ENCODE results near the gene YPEL2.

The YPEL2 gene

DNA sequence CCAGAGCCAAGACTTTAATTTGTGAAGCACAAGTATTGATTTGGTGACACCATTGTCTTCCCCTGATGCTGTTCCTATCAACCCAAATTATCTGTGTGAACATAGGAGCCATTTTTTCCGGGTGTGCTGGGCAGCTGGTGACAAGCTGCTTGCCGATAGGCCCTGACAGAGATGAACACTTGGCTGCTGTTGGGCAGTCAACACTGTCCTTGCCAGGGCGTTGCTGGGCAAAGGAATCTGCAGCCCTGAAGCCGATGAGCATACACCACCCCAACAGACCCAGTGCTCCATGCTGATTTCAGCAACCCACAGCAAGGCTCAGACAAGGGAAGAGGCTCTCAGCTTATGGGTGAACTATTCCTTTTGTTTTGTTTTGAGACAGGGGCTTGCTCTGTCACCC lies 105.4 kb downstream of the YPEL2 start:
- WGBS = 93% methylated on average over 4 of the region's 4 CpGs
- Histone ChIP-seq H3K9me3 (ENCODE audit: insufficient read depth, low read depth, low read length) (no peaks in the 10 kb centered on the region), H3K36me3 (ENCODE audit: insufficient read depth, low read length) (no peaks in the 10 kb centered on the region), H3K27ac (ENCODE audit: low read depth, low read length) (no peak overlapping the region), H3K27me3 (ENCODE audit: insufficient read depth, low read length) (no peaks in the 10 kb centered on the region), H3K9ac (ENCODE audit: low read depth, low read length) (no peak overlapping the region), H3K4me1 (ENCODE audit: insufficient read depth, low read length) (peaks cover 6% of the 10 kb centered on the region; the same call in 1 of the 2 replicates), H3K4me3 (ENCODE audit: low read length) (no peak overlapping the region)

DNA sequence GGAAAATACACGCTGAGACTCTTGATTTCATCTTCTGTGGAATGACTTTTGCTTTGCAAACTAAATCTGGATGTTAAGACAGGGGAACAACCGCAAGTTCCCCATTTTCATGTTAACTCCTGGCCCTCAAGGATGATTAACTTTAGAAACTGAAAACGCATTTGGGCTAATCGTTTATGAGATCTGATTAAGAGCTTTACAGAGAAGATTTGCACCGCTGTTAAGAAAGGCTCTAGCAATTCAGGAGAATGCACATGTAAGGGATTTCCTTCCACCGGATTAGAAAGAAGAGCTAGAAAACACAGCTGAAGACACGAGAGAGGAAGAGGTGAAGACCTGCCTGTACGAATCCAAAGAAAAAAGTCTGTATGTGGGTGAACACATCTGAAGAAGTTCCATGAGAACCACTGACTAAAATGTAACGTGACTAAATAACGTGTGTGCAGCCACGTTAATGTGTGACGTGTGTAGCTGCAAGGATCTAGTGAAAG lies 106.4 kb downstream of the YPEL2 start:
- Histone ChIP-seq H3K9ac (ENCODE audit: low read depth, low read length) (no peak overlapping the region), H3K4me1 (ENCODE audit: insufficient read depth, low read length) (peaks cover 6% of the 10 kb centered on the region; the same call in 1 of the 2 replicates), H3K27me3 (ENCODE audit: insufficient read depth, low read length) (no peaks in the 10 kb centered on the region), H3K27ac (ENCODE audit: low read depth, low read length) (no peak overlapping the region), H3K36me3 (ENCODE audit: insufficient read depth, low read length) (no peaks in the 10 kb centered on the region), H3K4me3 (ENCODE audit: low read length) (no peak overlapping the region), H3K9me3 (ENCODE audit: insufficient read depth, low read depth, low read length) (no peaks in the 10 kb centered on the region)
- WGBS = 83% methylated on average over 12 of the region's 12 CpGs

- no peaks in the 10 kb centered on the region for H3K27me3 ChIP-seq (ENCODE audit: insufficient read depth, low read length)
- H3K27ac ChIP-seq (ENCODE audit: low read depth, low read length) = no peak overlapping the region
- no peak overlapping the region for H3K4me3 ChIP-seq (ENCODE audit: low read length)
- 94% methylated on average over 4 of the region's 4 CpGs for WGBS
- no peaks in the 10 kb centered on the region for H3K36me3 ChIP-seq (ENCODE audit: insufficient read depth, low read length)
- H3K4me1 ChIP-seq (ENCODE audit: insufficient read depth, low read length) = peaks cover 6% of the 10 kb centered on the region; the same call in 1 of the 2 replicates
- no peaks in the 10 kb centered on the region for H3K9me3 ChIP-seq (ENCODE audit: insufficient read depth, low read depth, low read length)
- no peak overlapping the region for H3K9ac ChIP-seq (ENCODE audit: low read depth, low read length)
Measured at GRCh38 chr17:59439262-59439661, 107.8 kb downstream of the YPEL2 start.

- Histone ChIP-seq H3K4me1 (ENCODE audit: insufficient read depth, low read length) (peaks cover 6% of the 10 kb centered on the region; the same call in 1 of the 2 replicates), H3K4me3 (ENCODE audit: low read length) (no peak overlapping the region), H3K27me3 (ENCODE audit: insufficient read depth, low read length) (no peaks in the 10 kb centered on the region), H3K36me3 (ENCODE audit: insufficient read depth, low read length) (no peaks in the 10 kb centered on the region), H3K27ac (ENCODE audit: low read depth, low read length) (no peak overlapping the region; the same call in 1 of the 2 replicates), H3K9ac (ENCODE audit: low read depth, low read length) (no peak overlapping the region), H3K9me3 (ENCODE audit: insufficient read depth, low read depth, low read length) (no peaks in the 10 kb centered on the region)
- WGBS = 79% methylated on average over 6 of the region's 6 CpGs
Measured at GRCh38 chr17:59439741-59440211, 108.3 kb downstream of the YPEL2 start.

GRCh38 chr17:59440757-59441463 lies 109.5 kb downstream of the YPEL2 start:
- H3K9ac ChIP-seq (ENCODE audit: low read depth, low read length) = no peak overlapping the region
- no peaks in the 10 kb centered on the region for H3K27me3 ChIP-seq (ENCODE audit: insufficient read depth, low read length)
- no peak overlapping the region for H3K27ac ChIP-seq (ENCODE audit: low read depth, low read length)
- peaks cover 6% of the 10 kb centered on the region; the same call in 1 of the 2 replicates for H3K4me1 ChIP-seq (ENCODE audit: insufficient read depth, low read length)
- H3K9me3 ChIP-seq (ENCODE audit: insufficient read depth, low read depth, low read length) = no peaks in the 10 kb centered on the region
- H3K36me3 ChIP-seq (ENCODE audit: insufficient read depth, low read length) = no peaks in the 10 kb centered on the region
- H3K4me3 ChIP-seq (ENCODE audit: low read length) = no peak overlapping the region
- WGBS = 25% methylated on average over 10 of the region's 10 CpGs

DNA sequence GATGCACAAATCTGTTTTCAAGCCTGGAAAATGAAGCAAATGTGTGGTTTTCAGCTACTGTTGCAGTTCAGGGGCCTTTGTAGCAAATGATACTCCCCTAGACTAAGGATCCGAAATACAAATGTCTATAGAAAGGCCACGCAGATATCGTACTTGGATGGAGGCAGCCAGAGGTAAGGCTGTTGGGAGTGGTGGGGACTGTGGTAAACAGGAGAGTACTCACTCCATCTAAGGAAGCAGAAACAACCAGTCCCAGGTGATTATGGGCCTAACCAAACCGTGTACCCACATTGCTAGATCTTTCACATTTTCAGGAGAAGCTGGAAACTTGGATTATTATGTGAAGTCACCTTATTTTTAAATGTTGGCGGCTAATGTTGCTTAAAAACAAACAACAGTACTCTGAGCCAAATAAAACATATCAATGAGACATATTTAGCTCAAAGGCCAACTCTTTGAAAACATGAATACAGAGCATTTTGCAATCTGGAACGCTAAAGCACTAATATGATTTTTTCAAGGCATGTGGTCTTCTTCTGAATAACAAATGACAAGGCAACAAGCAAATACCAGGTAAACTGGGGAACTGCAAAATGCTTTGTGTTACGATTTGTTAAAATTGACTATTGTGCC lies 110.1 kb downstream of the YPEL2 start:
- Histone ChIP-seq H3K9me3 (ENCODE audit: insufficient read depth, low read depth, low read length) (no peaks in the 10 kb centered on the region), H3K27me3 (ENCODE audit: insufficient read depth, low read length) (no peaks in the 10 kb centered on the region), H3K27ac (ENCODE audit: low read depth, low read length) (no peak overlapping the region), H3K9ac (ENCODE audit: low read depth, low read length) (no peak overlapping the region), H3K4me1 (ENCODE audit: insufficient read depth, low read length) (peaks cover 6% of the 10 kb centered on the region; the same call in 1 of the 2 replicates), H3K4me3 (ENCODE audit: low read length) (no peak overlapping the region), H3K36me3 (ENCODE audit: insufficient read depth, low read length) (no peaks in the 10 kb centered on the region)
- 93% methylated on average over 7 of the region's 7 CpGs for whole genome bisulfite sequencing

DNA sequence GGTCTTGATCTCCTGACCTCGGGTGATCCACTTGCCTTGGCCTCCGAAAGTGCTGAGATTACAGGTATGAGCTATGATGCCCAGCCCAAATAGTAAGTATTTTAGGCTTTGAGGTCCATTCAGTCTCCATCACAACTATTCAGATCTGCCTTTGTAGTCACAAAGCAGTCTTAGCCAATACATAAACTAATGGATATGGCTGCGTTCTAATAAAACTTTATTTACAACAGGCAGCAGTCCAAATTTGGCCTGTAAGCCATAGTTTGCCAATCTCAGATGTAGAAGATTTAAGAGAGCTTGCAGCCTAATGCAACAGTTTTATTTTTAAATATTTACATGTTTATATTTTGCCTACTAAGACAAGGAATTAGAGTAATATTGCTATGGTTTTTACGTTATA lies 111.7 kb downstream of the YPEL2 start:
- no peak overlapping the region for H3K27ac ChIP-seq (ENCODE audit: low read depth, low read length)
- peaks cover 6% of the 10 kb centered on the region; the same call in 1 of the 2 replicates for H3K4me1 ChIP-seq (ENCODE audit: insufficient read depth, low read length)
- no peaks in the 10 kb centered on the region for H3K36me3 ChIP-seq (ENCODE audit: insufficient read depth, low read length)
- no peak overlapping the region for H3K9ac ChIP-seq (ENCODE audit: low read depth, low read length)
- no peak overlapping the region for H3K4me3 ChIP-seq (ENCODE audit: low read length)
- H3K9me3 ChIP-seq (ENCODE audit: insufficient read depth, low read depth, low read length) = no peaks in the 10 kb centered on the region
- WGBS = 97% methylated on average over 4 of the region's 4 CpGs
- H3K27me3 ChIP-seq (ENCODE audit: insufficient read depth, low read length) = no peaks in the 10 kb centered on the region
